Natural killer cell (primary cell): ENCODE results near the gene SNURF. TPM values are rescaled to one million over a fixed set of nuclear protein-coding genes. Genes with fewer than 3 reads are reported as not detected.

Experiments
- ATAC-seq, 3 donors: fragments of 150-1000 bp in 2 of 3; fragments of 200-7000 bp in 1 of 3; cut with Tn5 transposase; 1 replicate in 1 of 3; 2 replicates in 2 of 3; pipeline ENCODE4 v1.10.0; 2021; ENCODE audit warnings: mild to moderate bottlenecking in 2 of 3, moderate library complexity in 2 of 3
- DNase-seq, 2 donors: peaks; one replicate each; pipeline versions ENCODE4 v3.0.0 to v3.0.0-alpha.2; 2013 to 2021; ENCODE audit warnings: mixed read lengths in 1 of 2
- H3K27ac ChIP-seq: one replicate; pipeline ENCODE4 v1.5.1; 2013; ENCODE audit warnings: mild to moderate bottlenecking, low read length
- H3K27me3 ChIP-seq: one replicate; pipeline ENCODE4 v1.6.1; 2013; ENCODE audit warnings: low read length; ENCODE audit not compliant: control insufficient read depth, insufficient read depth
- H3K36me3 ChIP-seq: one replicate; pipeline ENCODE4 v1.6.1; 2013; ENCODE audit warnings: low read length; ENCODE audit not compliant: control insufficient read depth, insufficient read depth
- H3K4me1 ChIP-seq: one replicate; pipeline ENCODE4 v1.6.1; 2013; ENCODE audit warnings: low read length; ENCODE audit not compliant: control insufficient read depth, insufficient read depth
- H3K4me3 ChIP-seq: one replicate; pipeline ENCODE4 v1.5.1; 2013; ENCODE audit warnings: low read length
- H3K9me3 ChIP-seq: one replicate; pipeline ENCODE4 v1.6.1; 2013; ENCODE audit warnings: low read length; ENCODE audit not compliant: control insufficient read depth, insufficient read depth
- H3K27ac Mint-ChIP-seq, 2 donors: one replicate each; pipeline ENCODE4 v1.8.0; 2022; ENCODE audit warnings: mild to moderate bottlenecking in 2 of 2, mixed read lengths in 2 of 2, moderate library complexity in 1 of 2
- H3K27me3 Mint-ChIP-seq, 2 donors: one replicate each; pipeline ENCODE4 v1.8.0; 2022; ENCODE audit warnings: low read depth in 2 of 2, mixed read lengths in 2 of 2
- H3K36me3 Mint-ChIP-seq: one replicate; pipeline ENCODE4 v1.8.0; 2022; ENCODE audit warnings: mixed read lengths
- H3K4me1 Mint-ChIP-seq, 2 donors: one replicate each; pipeline ENCODE4 v1.8.0; 2022; ENCODE audit warnings: mixed read lengths in 2 of 2
- H3K4me3 Mint-ChIP-seq: one replicate; pipeline ENCODE4 v1.8.0; 2022; ENCODE audit warnings: mild to moderate bottlenecking, moderate library complexity, mixed read lengths
- H3K9me3 Mint-ChIP-seq, 2 donors: one replicate each; pipeline ENCODE4 v1.8.0; 2022; ENCODE audit warnings: mixed read lengths in 2 of 2
- CTCF ChIP-seq: fragments of 200-600 bp; IDR thresholded peaks from one replicate; pipeline ENCODE4 v1.8.0; 2022; ENCODE audit warnings: antibody characterized with exemption
- WGBS: methylation state at CpG from one replicate; pipeline ENCODE4 v1.1.7; 2013; ENCODE audit warnings: missing lambda C conversion rate; ENCODE audit not compliant: insufficient coverage; 5-methylcytosine and 5-hydroxymethylcytosine counted together
- intact Hi-C: fragments of 100-400 bp; cut with micrococcal nuclease; formaldehyde crosslinking; loops from one replicate; pipeline ENCODE4 v1.14.2; 2022
- total RNA-seq, 4 donors: library from RNA; stranded (reverse); fragments of 120-200 nt in 1 of 4; gene quantifications; one replicate each; pipeline versions ENCODE4 v1.2.3 to v1.2.4, GENCODE V29; 2013 to 2022

SNURF gene
- total RNA-seq, 3 donors from 2014 or later (not counting 1 experiment from before 2014, with no cell fraction given): 15.9 to 20.7 (median 19.6) TPM

- peaks cover 22 to 26% of the 10 kb centered on the region in 2 donors for H3K4me1 Mint-ChIP-seq
- H3K4me1 ChIP-seq: peaks cover 2% of the 10 kb centered on the region
- H3K27ac Mint-ChIP-seq: no peak overlapping the region
- H3K4me3 Mint-ChIP-seq: no peak overlapping the region
- no peak overlapping the region for H3K27ac ChIP-seq
- peaks cover 5% of the 10 kb centered on the region for H3K36me3 ChIP-seq
- H3K4me3 ChIP-seq: no peak overlapping the region
- no peak for ATAC-seq
- peaks cover 15% of the 10 kb centered on the region for H3K36me3 Mint-ChIP-seq
- no peaks in the 10 kb centered on the region for H3K9me3 ChIP-seq
- no peak for TF ChIP-seq CTCF
- intact Hi-C loops: no loop called here
- DNase-seq: no peak
- H3K9me3 Mint-ChIP-seq: peaks cover 0 to 2% of the 10 kb centered on the region in 2 donors
- no peaks in the 10 kb centered on the region for H3K27me3 Mint-ChIP-seq
- WGBS: 88% methylated on average over 4 of the region's 4 CpGs
- no peaks in the 10 kb centered on the region for H3K27me3 ChIP-seq
Measured at GRCh38 chr15:24961967-24962366, 7.2 kb downstream of the SNURF start.

GRCh38 chr15:24962880-24963279 is 8.1 kb downstream of the SNURF start:
- no peak overlapping the region for H3K27ac ChIP-seq
- no peaks in the 10 kb centered on the region for H3K27me3 ChIP-seq
- Mint-ChIP-seq H3K4me3 (no peak overlapping the region), H3K4me1 (peaks cover 16 to 20% of the 10 kb centered on the region in 2 donors), H3K9me3 (peaks cover 0 to 2% of the 10 kb centered on the region in 2 donors), H3K27me3 (no peaks in the 10 kb centered on the region), H3K27ac (no peak overlapping the region), H3K36me3 (peaks cover 15% of the 10 kb centered on the region)
- TF ChIP-seq CTCF: no peak
- ATAC-seq (no peak), DNase-seq (no peak)
- no peak overlapping the region for H3K4me3 ChIP-seq
- H3K4me1 ChIP-seq: no peaks in the 10 kb centered on the region
- intact Hi-C loops: no loop called here
- H3K9me3 ChIP-seq: no peaks in the 10 kb centered on the region
- 90% methylated on average over 2 of the region's 4 CpGs for WGBS
- H3K36me3 ChIP-seq: peaks cover 7% of the 10 kb centered on the region

- Mint-ChIP-seq H3K36me3 (peaks cover 22% of the 10 kb centered on the region), H3K27ac (no peak overlapping the region), H3K27me3 (no peaks in the 10 kb centered on the region), H3K4me3 (no peak overlapping the region), H3K4me1 (peaks cover 0 to 7% of the 10 kb centered on the region in 2 donors), H3K9me3 (peaks cover 2% of the 10 kb centered on the region in 2 donors)
- Histone ChIP-seq H3K9me3 (no peaks in the 10 kb centered on the region), H3K4me1 (no peaks in the 10 kb centered on the region), H3K4me3 (no peak overlapping the region), H3K36me3 (peaks cover 11% of the 10 kb centered on the region), H3K27me3 (no peaks in the 10 kb centered on the region), H3K27ac (no peak overlapping the region)
- DNase-seq (no peak), ATAC-seq (no peak)
- intact Hi-C loops: no loop called here
- no peak for TF ChIP-seq CTCF
- 65% methylated on average over 3 of the region's 4 CpGs for WGBS
Measured at GRCh38 chr15:24966364-24967103, 11.7 kb downstream of the SNURF start.

- Histone ChIP-seq H3K4me3 (no peak overlapping the region), H3K27ac (no peak overlapping the region), H3K27me3 (no peaks in the 10 kb centered on the region), H3K9me3 (no peaks in the 10 kb centered on the region), H3K36me3 (peaks cover 10% of the 10 kb centered on the region), H3K4me1 (no peaks in the 10 kb centered on the region)
- WGBS: 80% methylated on average over 3 of the region's 3 CpGs
- Mint-ChIP-seq H3K27me3 (no peaks in the 10 kb centered on the region), H3K4me3 (no peak overlapping the region), H3K36me3 (peaks cover 16% of the 10 kb centered on the region), H3K9me3 (peaks cover 6 to 9% of the 10 kb centered on the region in 2 donors), H3K4me1 (peaks cover 0 to 7% of the 10 kb centered on the region in 2 donors), H3K27ac (no peak overlapping the region)
- DNase-seq (no peak), ATAC-seq (no peak)
- TF ChIP-seq CTCF: no peak
- intact Hi-C loops: no loop called here
Measured at GRCh38 chr15:24971052-24971451, 16.3 kb downstream of the SNURF start.
